Activated CD8-positive, alpha-beta T cell treated with anti-CD3 and anti-CD28 coated beads for 36 hours (primary cell): ENCODE measurements around the gene SERPINH1. TPM values are rescaled to one million over a fixed set of nuclear protein-coding genes. Genes with fewer than 3 reads are reported as not detected.

Experiments used
- ATAC-seq: fragments of 200-7000 bp; cut with Tn5 transposase; one replicate; pipeline ENCODE4 v1.10.0; 2021; ENCODE audit warnings: mild to moderate bottlenecking, moderate library complexity
- CTCF ChIA-PET: fragments of 350-600 bp; sonication (Branson Sonifier 250); formaldehyde crosslinking; loops from one replicate; lab custom pipeline; 2021; ENCODE audit warnings: antibody characterized with exemption; lab: Charles Lee
- POLR2A ChIA-PET: fragments of 350-600 bp; sonication (Branson Sonifier 250); formaldehyde crosslinking; loops from one replicate; lab custom pipeline; 2021; ENCODE audit warnings: antibody characterized with exemption; lab: Charles Lee
- DNase-seq: peaks from one replicate; pipeline ENCODE4 v3.0.0-alpha.2; 2020
- H3K27ac Mint-ChIP-seq: one replicate; pipeline ENCODE4 v1.8.0; 2021; ENCODE audit warnings: mild to moderate bottlenecking, mixed read lengths
- H3K27me3 Mint-ChIP-seq: one replicate; pipeline ENCODE4 v1.8.0; 2021; ENCODE audit warnings: mixed read lengths
- H3K36me3 Mint-ChIP-seq: one replicate; pipeline ENCODE4 v1.8.0; 2021; ENCODE audit warnings: low read depth, mixed read lengths
- H3K4me1 Mint-ChIP-seq: one replicate; pipeline ENCODE4 v1.8.0; 2021; ENCODE audit warnings: low read depth, mixed read lengths
- H3K4me3 Mint-ChIP-seq: one replicate; pipeline ENCODE4 v1.8.0; 2021; ENCODE audit warnings: mild to moderate bottlenecking, moderate library complexity, mixed read lengths
- H3K9me3 Mint-ChIP-seq: one replicate; pipeline ENCODE4 v1.8.0; 2021; ENCODE audit warnings: mixed read lengths
- CTCF ChIP-seq: fragments of 200-600 bp; IDR thresholded peaks from one replicate; pipeline ENCODE4 v1.8.0; 2022; ENCODE audit warnings: antibody characterized with exemption, mild to moderate bottlenecking
- intact Hi-C: fragments of 100-400 bp; cut with micrococcal nuclease; formaldehyde crosslinking; loops from one replicate; pipeline ENCODE4 v1.10.0; 2022
- total RNA-seq, 2 experiments: library from RNA; stranded (reverse); gene quantifications; one replicate each; pipeline ENCODE4 v1.2.3, GENCODE V29; 2021

SERPINH1 gene
- total RNA-seq, 2 experiments from 2014 or later = 15.7 to 17.7 TPM

- H3K36me3 Mint-ChIP-seq = no peaks in the 10 kb centered on the region
- H3K4me3 Mint-ChIP-seq = no peak overlapping the region
- no peaks in the 10 kb centered on the region for H3K27me3 Mint-ChIP-seq
- peaks cover 20% of the 10 kb centered on the region for H3K4me1 Mint-ChIP-seq
- no peaks in the 10 kb centered on the region for H3K9me3 Mint-ChIP-seq
- H3K27ac Mint-ChIP-seq = no peak overlapping the region
- CTCF ChIA-PET = interaction anchor here (1.9 to 2.4 kb wide), 2 partner anchors 9 to 30 kb away, joined by 4 to 8 read pairs; no protein-coding TSS in a partner anchor
- ATAC-seq (no peak), DNase-seq (no peak)
- TF ChIP-seq CTCF = no peak
- POLR2A ChIA-PET = interaction anchor here (1.0 kb wide), 1 partner anchor 16 kb away, joined by 3 read pairs; no protein-coding TSS in a partner anchor
- intact Hi-C loops = no loop called here
These were observed 16.9 kb downstream of the SERPINH1 start for GRCh38 chr11:75578977-75579376.

GRCh38 chr11:75579841-75580240 is 17.8 kb downstream of the SERPINH1 start:
- Mint-ChIP-seq H3K27me3 (no peaks in the 10 kb centered on the region), H3K9me3 (no peaks in the 10 kb centered on the region), H3K4me1 (peaks cover 23% of the 10 kb centered on the region), H3K27ac (no peak overlapping the region), H3K4me3 (no peak overlapping the region), H3K36me3 (no peaks in the 10 kb centered on the region)
- TF ChIP-seq CTCF = no peak
- POLR2A ChIA-PET = interaction anchor here (0.6 kb wide), 1 partner anchor 153 kb away, joined by 3 read pairs; no protein-coding TSS in a partner anchor
- DNase-seq = no peak
- no peak for ATAC-seq
- intact Hi-C loops = no loop called here
- CTCF ChIA-PET = interaction anchor here (1.9 kb wide), 1 partner anchor 10 kb away, joined by 4 read pairs; no protein-coding TSS in a partner anchor

- POLR2A ChIA-PET = interaction anchor here (0.6 to 1.6 kb wide), 3 partner anchors 14 to 169 kb away, joined by 3 to 4 read pairs (median 4); no protein-coding TSS in a partner anchor
- peaks cover 15% of the 10 kb centered on the region for H3K4me1 Mint-ChIP-seq
- intact Hi-C loops = no loop called here
These were observed 20.4 kb downstream of the SERPINH1 start for GRCh38 chr11:75582506-75582894.

GRCh38 chr11:75582895-75583717 is 21.1 kb downstream of the SERPINH1 start:
- no peaks in the 10 kb centered on the region for H3K36me3 Mint-ChIP-seq
- DNase-seq (peak; percentile 79), ATAC-seq (peak; percentile 95)
- H3K27ac Mint-ChIP-seq = peak overlapping the region; percentile 87
- ChIA-PET CTCF (interaction anchor here (0.7 to 1.4 kb wide), 6 partner anchors 8 to 569 kb away, joined by 3 to 5 read pairs (median 3); partner anchors contain the start of gene SERPINH1), POLR2A (interaction anchor here (0.6 to 1.6 kb wide), 4 partner anchors 14 to 182 kb away, joined by 3 to 5 read pairs (median 4); no protein-coding TSS in a partner anchor)
- H3K9me3 Mint-ChIP-seq = no peaks in the 10 kb centered on the region
- TF ChIP-seq CTCF = no peak
- peak overlapping the region; percentile 79 for H3K4me3 Mint-ChIP-seq
- intact Hi-C loops = no loop called here
- H3K27me3 Mint-ChIP-seq = no peaks in the 10 kb centered on the region
- peaks cover 15% of the 10 kb centered on the region for H3K4me1 Mint-ChIP-seq

More at GRCh38 chr11:75582506-75582894, 20.4 kb downstream of the SERPINH1 start:
- peak overlapping the region; percentile 79 for H3K4me3 Mint-ChIP-seq
- no peaks in the 10 kb centered on the region for H3K9me3 Mint-ChIP-seq
- H3K36me3 Mint-ChIP-seq = no peaks in the 10 kb centered on the region
- no peak for TF ChIP-seq CTCF
- CTCF ChIA-PET = interaction anchor here (0.6 to 1.3 kb wide), 2 partner anchors 11 to 36 kb away, joined by 3 to 5 read pairs; no protein-coding TSS in a partner anchor
- peak; percentile 38 for ATAC-seq
- peak overlapping the region; percentile 87 for H3K27ac Mint-ChIP-seq
- H3K27me3 Mint-ChIP-seq = no peaks in the 10 kb centered on the region
- DNase-seq = peak; percentile 22
